SH-SY5Y (cell line): ENCODE measurements around the gene HACL1.

Experiments used
- GATA2 ChIP-seq: IDR thresholded peaks from 2 replicates; pipeline ENCODE4 v1.6.1; 2011; ENCODE audit warnings: mild to moderate bottlenecking, low read depth, low read length
- GATA3 ChIP-seq: IDR thresholded peaks from 2 replicates; pipeline ENCODE4 v1.6.1; 2011; ENCODE audit warnings: low read depth, mild to moderate bottlenecking, low read length, moderate library complexity

Gene HACL1

DNA sequence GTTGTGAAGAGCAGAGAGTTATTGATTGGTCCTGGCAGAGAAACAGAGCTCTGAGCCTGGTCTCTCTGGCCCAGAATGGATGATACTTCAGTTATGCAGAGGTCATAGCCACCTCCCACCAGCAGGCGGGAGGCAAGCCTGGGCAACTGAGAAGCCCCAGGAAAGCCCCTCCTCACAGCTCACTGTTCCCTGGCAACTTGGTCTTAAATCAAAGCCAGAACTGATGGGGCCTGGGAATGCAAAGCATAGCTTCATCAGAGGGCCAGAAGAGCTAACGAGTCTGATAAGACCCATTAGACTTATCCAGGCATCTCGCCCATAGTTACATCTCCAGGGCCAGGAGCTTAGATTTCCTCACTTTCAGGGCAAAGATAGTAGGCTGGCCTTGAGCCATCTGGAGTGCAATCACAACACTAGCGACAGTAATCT lies 74.3 kb downstream of the HACL1 start:
- TF ChIP-seq GATA3 (peak; percentile 100), GATA2 (peak; percentile 100)

- TF ChIP-seq GATA2 (no peak), GATA3 (no peak)
These were observed 75.6 kb downstream of the HACL1 start for GRCh38 chr3:15525790-15526189.

GRCh38 chr3:15523660-15524417 lies 77.5 kb downstream of the HACL1 start:
- no peak for TF ChIP-seq GATA2
- no peak for TF ChIP-seq GATA3

- TF ChIP-seq GATA2 (no peak), GATA3 (no peak)
These were observed 79.4 kb downstream of the HACL1 start for GRCh38 chr3:15522016-15522415.

DNA sequence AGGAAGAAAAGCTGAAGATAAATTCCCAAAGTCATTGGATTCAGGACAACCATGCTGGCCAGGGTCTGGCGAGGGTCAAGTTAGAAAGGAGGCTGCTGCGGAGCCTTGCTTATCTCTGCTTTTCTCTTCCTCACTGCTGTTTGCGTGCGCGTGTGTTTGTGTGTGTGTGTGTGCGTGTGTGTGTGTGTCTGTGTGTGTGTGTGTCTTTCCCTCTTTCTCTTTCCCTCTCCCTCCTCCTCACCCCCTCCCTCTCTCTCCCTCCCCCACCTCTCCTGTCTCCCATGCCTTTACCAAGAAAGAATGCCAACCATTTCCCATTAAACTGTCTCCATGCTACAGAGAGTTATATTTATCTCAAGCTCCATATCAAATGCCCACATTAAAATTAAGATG lies 79.8 kb downstream of the HACL1 start, which contains the start of gene COLQ:
COLQ (minus strand) TSS at position 134 of the 393 bp plus-strand sequence; CDS start at position 53, 81 bp downstream.
- TF ChIP-seq GATA3 (no peak), GATA2 (no peak)

- TF ChIP-seq GATA2 (no peak), GATA3 (no peak)
These were observed 80.4 kb downstream of the HACL1 start for GRCh38 chr3:15520804-15521572.

- no peak for TF ChIP-seq GATA3
- no peak for TF ChIP-seq GATA2
These were observed 81.2 kb downstream of the HACL1 start for GRCh38 chr3:15520185-15520584.

DNA sequence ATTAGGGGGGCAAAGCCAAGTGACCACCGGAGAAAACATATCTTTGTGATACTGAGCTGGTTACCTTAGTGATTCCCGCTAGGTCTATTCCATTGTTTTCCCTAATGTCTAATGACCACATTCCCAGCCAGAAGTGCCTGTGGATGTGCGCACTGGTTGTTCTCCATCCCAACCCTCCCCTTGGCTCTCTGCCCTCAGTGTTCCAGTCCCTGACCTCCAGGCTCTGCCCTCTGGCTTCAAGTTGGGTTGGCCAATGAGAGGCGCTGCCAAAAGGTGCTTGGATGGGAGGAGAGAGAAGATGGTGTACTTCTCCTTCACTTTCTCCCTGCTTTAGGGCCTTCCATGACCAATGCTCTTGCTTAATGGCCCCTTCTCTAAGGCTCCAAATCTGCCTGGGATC lies 82.3 kb downstream of the HACL1 start:
- no peak for TF ChIP-seq GATA2
- no peak for TF ChIP-seq GATA3

DNA sequence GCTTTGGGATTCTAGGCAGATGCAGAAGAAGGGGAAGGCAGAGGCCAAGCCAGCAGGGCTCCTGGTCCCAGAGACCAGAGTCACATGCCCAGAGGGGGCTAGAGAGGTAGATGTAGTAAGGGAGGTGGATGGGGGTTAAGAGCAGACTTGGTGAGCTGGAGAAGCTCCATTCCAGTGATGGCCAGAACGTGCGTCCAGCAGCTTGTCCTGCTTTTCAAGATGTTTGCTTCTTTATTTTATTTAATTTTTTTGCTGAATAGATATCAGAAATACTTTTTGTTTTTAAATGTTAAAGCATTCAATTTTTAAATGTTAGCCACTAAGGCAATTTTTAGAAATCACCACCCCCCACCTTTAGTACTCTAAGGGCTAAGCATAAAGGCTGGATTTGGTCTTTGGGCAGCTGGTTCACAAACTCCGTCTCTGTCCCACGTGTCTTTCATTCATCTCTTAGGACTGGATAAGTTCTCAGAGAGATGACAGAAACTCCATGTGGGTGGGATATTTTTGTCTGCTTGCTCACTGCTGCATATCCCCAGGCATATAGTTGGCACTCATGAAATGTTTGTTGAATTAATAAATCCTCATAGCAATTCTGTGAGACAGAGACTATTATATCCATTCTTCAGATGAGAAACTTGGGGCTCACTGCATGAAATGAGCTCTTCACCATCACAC lies 86.6 kb downstream of the HACL1 start:
- TF ChIP-seq GATA3, result no peak
- TF ChIP-seq GATA2, result no peak

DNA sequence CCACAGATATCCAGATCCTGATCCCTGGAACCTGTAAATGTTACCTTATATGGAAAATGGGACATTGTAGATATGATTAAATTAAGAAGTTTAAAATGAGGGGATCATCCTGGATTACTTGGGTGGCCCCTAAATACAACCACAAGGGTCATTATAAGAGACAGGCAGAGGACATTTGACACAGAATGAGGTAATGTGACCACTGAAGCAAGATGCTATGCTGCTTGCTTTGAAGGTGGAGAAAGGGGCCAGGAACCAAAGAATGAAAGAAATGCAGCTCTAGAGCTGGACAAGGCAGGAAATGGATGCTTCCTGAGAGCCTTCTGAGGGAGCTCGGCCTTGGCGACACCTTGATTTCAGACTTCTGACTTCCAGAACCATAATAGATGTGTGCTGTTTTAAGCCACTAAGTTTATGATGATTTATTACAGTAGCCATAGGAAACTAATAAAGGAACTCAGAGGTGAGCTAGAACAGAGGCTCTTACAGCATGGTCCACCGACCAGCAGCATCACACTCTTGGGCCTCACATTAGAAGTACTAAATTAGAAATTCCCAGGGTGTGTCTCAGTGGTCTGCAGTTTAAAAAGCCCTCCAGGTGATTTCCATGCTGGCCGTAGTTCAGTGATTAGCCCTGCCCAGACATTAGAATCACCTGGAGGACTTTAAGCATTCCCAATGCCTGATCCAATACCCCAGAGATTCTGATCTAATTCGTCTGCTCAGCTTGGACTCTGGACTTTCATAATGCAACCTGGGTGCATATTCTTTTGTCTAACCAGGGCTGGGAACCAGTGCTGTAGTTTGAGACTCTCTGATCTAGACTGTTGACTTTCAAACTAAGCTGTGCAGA lies 87.3 kb downstream of the HACL1 start:
- TF ChIP-seq GATA3 (no peak), GATA2 (no peak)

GRCh38 chr3:15513116-15513515 lies 88.3 kb downstream of the HACL1 start:
- no peak for TF ChIP-seq GATA3
- no peak for TF ChIP-seq GATA2

- TF ChIP-seq GATA3 (no peak), GATA2 (no peak)
These were observed 89.2 kb downstream of the HACL1 start for GRCh38 chr3:15512166-15512565.

DNA sequence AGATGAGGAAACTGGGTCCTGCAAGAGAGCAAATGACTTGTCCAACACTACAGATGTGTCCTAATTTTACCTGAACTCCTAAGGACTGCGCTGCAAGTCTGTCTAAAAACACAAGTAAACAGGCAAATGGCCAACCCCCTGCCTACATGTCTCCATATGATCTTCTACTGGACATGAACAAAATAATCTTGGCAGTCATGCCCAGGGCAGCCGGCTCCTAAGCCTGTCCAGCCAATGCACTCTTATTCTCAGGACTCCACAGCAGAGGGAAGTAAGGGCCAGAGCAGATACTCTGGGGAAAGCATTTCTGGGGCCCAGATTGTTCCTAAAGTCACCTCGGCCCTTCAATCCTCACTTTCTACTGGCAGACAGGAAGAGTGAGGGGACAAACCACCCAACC lies 90.2 kb downstream of the HACL1 start:
- TF ChIP-seq GATA3 (no peak), GATA2 (no peak)
